H7 (cell line): ENCODE results near the gene SBNO1. TPM values are rescaled to one million over a fixed set of nuclear protein-coding genes. Genes with fewer than 3 reads are reported as not detected.
"Not testable (repeated sequence)": the region's sequence is repeated elsewhere in the genome, so short reads cannot be mapped to it uniquely, and the experiment has no call there.

ENCODE experiments used
- DNase-seq: peaks from one replicate; pipeline ENCODE4 v3.0.0; 2012
- H3K27me3 ChIP-seq: 2 replicates; pipeline ENCODE4 v1.6.0; 2011; ENCODE audit warnings: mild to moderate bottlenecking, low read length; ENCODE audit not compliant: control insufficient read depth, insufficient read depth
- H3K36me3 ChIP-seq: replicated peaks from 2 replicates; pipeline ENCODE4 v1.5.1; 2011; ENCODE audit warnings: low read length; ENCODE audit not compliant: control insufficient read depth, insufficient read depth
- H3K4me3 ChIP-seq: 2 replicates; pipeline ENCODE4 v1.5.1; 2011; ENCODE audit warnings: low read depth, mild to moderate bottlenecking, control low read depth, low read length, moderate library complexity; ENCODE audit not compliant: insufficient read depth
- total RNA-seq: library from RNA; depleted of rRNA; stranded (reverse); fragments of >200 nt; shearing (Covaris generic); gene quantifications from 2 replicates; pipeline ENCODE4 v1.2.3, GENCODE V29; 2014

Gene SBNO1
- total RNA-seq, 1 experiment from 2014 or later, result 17.7 TPM

GRCh38 chr12:123265851-123266678, 98.6 kb downstream of the SBNO1 start:
- Histone ChIP-seq H3K36me3 (peaks cover 16% of the 10 kb centered on the region), H3K27me3 (no peaks in the 10 kb centered on the region), H3K4me3 (no peak overlapping the region)
- peak; percentile 65 for DNase-seq

- Histone ChIP-seq H3K36me3 (peaks cover 18% of the 10 kb centered on the region), H3K4me3 (no peak overlapping the region), H3K27me3 (no peaks in the 10 kb centered on the region)
- DNase-seq, result peak; percentile 85
These were observed 100.0 kb downstream of the SBNO1 start for GRCh38 chr12:123264642-123265041.

GRCh38 chr12:123263196-123263817, 101.3 kb downstream of the SBNO1 start:
- no peaks in the 10 kb centered on the region for H3K27me3 ChIP-seq
- no peak for DNase-seq
- no peak overlapping the region for H3K4me3 ChIP-seq
- peaks cover 23% of the 10 kb centered on the region for H3K36me3 ChIP-seq

- DNase-seq, result no peak
- Histone ChIP-seq H3K4me3 (no peak overlapping the region), H3K27me3 (no peaks in the 10 kb centered on the region), H3K36me3 (peaks cover 21% of the 10 kb centered on the region)
These were observed 103.5 kb downstream of the SBNO1 start for GRCh38 chr12:123261196-123261595.

- peaks cover 22% of the 10 kb centered on the region for H3K36me3 ChIP-seq
These were observed 104.6 kb downstream of the SBNO1 start for GRCh38 chr12:123260081-123260480.

GRCh38 chr12:123258593-123258992, 106.1 kb downstream of the SBNO1 start:
- H3K4me3 ChIP-seq, result no peak overlapping the region
- H3K27me3 ChIP-seq, result no peaks in the 10 kb centered on the region
- peaks cover 26% of the 10 kb centered on the region for H3K36me3 ChIP-seq
- DNase-seq, result no peak

More at GRCh38 chr12:123260081-123260480, 104.6 kb downstream of the SBNO1 start:
- Histone ChIP-seq H3K27me3 (no peaks in the 10 kb centered on the region), H3K4me3 (no peak overlapping the region)
- DNase-seq, result no peak

GRCh38 chr12:123254853-123255446, 109.7 kb downstream of the SBNO1 start:
- peaks cover 19% of the 10 kb centered on the region for H3K36me3 ChIP-seq

GRCh38 chr12:123253641-123254459, 110.8 kb downstream of the SBNO1 start:
- Histone ChIP-seq H3K36me3 (peaks cover 18% of the 10 kb centered on the region), H3K4me3 (no peak overlapping the region), H3K27me3 (no peaks in the 10 kb centered on the region)
- DNase-seq, result no peak

More at GRCh38 chr12:123254853-123255446, 109.7 kb downstream of the SBNO1 start:
- DNase-seq, result no peak
- H3K27me3 ChIP-seq, result no peaks in the 10 kb centered on the region
- no peak overlapping the region for H3K4me3 ChIP-seq

GRCh38 chr12:123252365-123252764, 112.3 kb downstream of the SBNO1 start:
- H3K4me3 ChIP-seq, H3K27me3 ChIP-seq, DNase-seq: not testable (repeated sequence)
- H3K36me3 ChIP-seq, result peaks cover 15% of the 10 kb centered on the region

GRCh38 chr12:123251403-123252076, 113.1 kb downstream of the SBNO1 start:
- DNase-seq, result no peak
- no peak overlapping the region for H3K4me3 ChIP-seq
- peaks cover 15% of the 10 kb centered on the region for H3K36me3 ChIP-seq
- no peaks in the 10 kb centered on the region for H3K27me3 ChIP-seq

- Histone ChIP-seq H3K36me3 (peaks cover 10% of the 10 kb centered on the region), H3K4me3 (no peak overlapping the region)
- no peak for DNase-seq
These were observed 113.9 kb downstream of the SBNO1 start for GRCh38 chr12:123250471-123251383.

GRCh38 chr12:123248996-123249741, 115.5 kb downstream of the SBNO1 start:
- DNase-seq, H3K4me3 ChIP-seq, H3K36me3 ChIP-seq, H3K27me3 ChIP-seq: not testable (repeated sequence)

More at GRCh38 chr12:123250471-123251383, 113.9 kb downstream of the SBNO1 start:
- H3K27me3 ChIP-seq, result no peaks in the 10 kb centered on the region
